Measurements from ENCODE around the gene HSPA1L. TPM values are rescaled to one million over a fixed set of nuclear protein-coding genes. Genes with fewer than 3 reads are reported as not detected.
A peak's percentile ranks its signal among the peaks of the same experiment; 100 is the strongest.

HSPA1L gene
- total RNA-seq, 1 donor from 2014 or later: 2.5 TPM

DNA sequence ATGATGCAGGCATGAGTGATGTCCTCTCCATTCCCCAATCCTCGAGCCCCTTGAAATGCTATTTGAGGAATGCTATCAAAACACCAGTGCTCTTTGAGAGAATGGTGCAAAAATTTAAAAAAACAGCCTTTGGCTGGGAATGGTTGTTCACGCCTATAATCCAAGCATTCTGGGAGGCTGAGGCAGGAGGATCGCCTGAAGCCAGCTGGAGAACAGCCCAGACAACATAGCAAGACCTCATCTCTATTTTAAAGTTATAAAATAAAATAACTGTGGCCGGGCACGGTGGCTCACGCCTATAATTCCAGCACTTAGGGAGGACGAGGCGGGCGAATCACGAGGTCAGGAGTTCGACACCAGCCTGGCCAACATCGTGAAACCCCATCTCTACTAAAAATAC lies 15.3 kb downstream of the HSPA1L start:
- TF ChIP-seq, protein P1, sequence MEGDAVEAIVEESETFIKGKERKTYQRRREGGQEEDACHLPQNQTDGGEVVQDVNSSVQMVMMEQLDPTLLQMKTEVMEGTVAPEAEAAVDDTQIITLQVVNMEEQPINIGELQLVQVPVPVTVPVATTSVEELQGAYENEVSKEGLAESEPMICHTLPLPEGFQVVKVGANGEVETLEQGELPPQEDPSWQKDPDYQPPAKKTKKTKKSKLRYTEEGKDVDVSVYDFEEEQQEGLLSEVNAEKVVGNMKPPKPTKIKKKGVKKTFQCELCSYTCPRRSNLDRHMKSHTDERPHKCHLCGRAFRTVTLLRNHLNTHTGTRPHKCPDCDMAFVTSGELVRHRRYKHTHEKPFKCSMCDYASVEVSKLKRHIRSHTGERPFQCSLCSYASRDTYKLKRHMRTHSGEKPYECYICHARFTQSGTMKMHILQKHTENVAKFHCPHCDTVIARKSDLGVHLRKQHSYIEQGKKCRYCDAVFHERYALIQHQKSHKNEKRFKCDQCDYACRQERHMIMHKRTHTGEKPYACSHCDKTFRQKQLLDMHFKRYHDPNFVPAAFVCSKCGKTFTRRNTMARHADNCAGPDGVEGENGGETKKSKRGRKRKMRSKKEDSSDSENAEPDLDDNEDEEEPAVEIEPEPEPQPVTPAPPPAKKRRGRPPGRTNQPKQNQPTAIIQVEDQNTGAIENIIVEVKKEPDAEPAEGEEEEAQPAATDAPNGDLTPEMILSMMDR (IDR thresholded peaks at IDR 0.05; ENCODE audit: partially characterized antibody, unreplicated experiment): no peak
- Mint-ChIP-seq H3K27ac (ENCODE audit: unreplicated experiment) (no peak overlapping the region), H3K4me1 (ENCODE audit: low read depth, unreplicated experiment) (no peaks in the 10 kb centered on the region), H3K9me3 (ENCODE audit: unreplicated experiment) (peaks cover 10% of the 10 kb centered on the region), H3K4me3 (ENCODE audit: unreplicated experiment) (no peak overlapping the region), H3K36me3 (ENCODE audit: unreplicated experiment) (no peaks in the 10 kb centered on the region), H3K27me3 (ENCODE audit: unreplicated experiment) (peaks cover 4% of the 10 kb centered on the region)
- no peak for DNase-seq

DNA sequence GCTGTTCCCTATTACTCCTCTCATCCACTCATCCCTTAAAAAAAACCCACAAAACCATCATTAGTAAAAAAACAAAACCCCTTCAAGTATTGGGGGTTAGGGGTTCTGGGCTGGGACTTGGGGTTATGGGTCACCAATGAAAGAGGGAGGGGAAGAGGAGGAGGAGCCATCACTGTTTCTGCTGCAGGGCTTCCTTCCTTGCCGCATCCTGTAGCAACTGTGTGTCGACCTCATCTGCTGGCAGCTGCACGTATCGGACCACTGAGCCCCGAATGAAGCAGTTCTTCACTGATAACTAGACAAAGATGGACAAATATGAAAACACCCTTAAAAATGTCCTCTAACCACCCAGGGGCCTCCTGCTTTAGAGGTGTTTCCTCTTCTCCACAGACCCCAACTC lies 17.5 kb downstream of the HSPA1L start:
- no peaks in the 10 kb centered on the region for H3K36me3 Mint-ChIP-seq (ENCODE audit: unreplicated experiment)
- H3K9me3 Mint-ChIP-seq (ENCODE audit: unreplicated experiment): peaks cover 15% of the 10 kb centered on the region
- DNase-seq: no peak
- H3K27me3 Mint-ChIP-seq (ENCODE audit: unreplicated experiment): peaks cover 8% of the 10 kb centered on the region
- H3K27ac Mint-ChIP-seq (ENCODE audit: unreplicated experiment): peak overlapping the region; percentile 33
- H3K4me3 Mint-ChIP-seq (ENCODE audit: unreplicated experiment): no peak overlapping the region
- peaks cover 9% of the 10 kb centered on the region for H3K4me1 Mint-ChIP-seq (ENCODE audit: low read depth, unreplicated experiment)
- TF ChIP-seq, protein P1 (IDR thresholded peaks at IDR 0.05; ENCODE audit: partially characterized antibody, unreplicated experiment): no peak

DNA sequence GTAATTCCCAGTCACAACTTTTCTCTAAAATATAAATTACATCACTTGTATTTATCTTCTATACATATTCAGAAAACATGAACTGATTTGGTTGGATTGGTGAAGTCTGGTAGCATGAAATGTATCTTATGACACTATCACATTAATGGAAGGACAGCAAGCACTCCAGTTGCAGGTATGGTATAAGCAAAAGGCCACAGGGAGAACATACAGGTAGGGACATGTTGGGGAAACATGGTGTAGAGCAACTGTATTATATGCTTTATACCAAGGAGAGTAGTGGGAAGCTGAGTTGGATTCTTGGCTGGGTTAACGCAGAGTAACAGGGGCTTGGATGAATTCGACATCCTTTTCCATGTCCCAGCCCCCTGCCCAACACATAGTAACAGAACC lies 18.1 kb downstream of the HSPA1L start:
- Mint-ChIP-seq H3K4me3 (ENCODE audit: unreplicated experiment) (peak overlapping the region; percentile 69), H3K36me3 (ENCODE audit: unreplicated experiment) (no peaks in the 10 kb centered on the region), H3K27ac (ENCODE audit: unreplicated experiment) (peak overlapping the region; percentile 82), H3K4me1 (ENCODE audit: low read depth, unreplicated experiment) (peaks cover 11% of the 10 kb centered on the region), H3K27me3 (ENCODE audit: unreplicated experiment) (peaks cover 9% of the 10 kb centered on the region), H3K9me3 (ENCODE audit: unreplicated experiment) (peaks cover 15% of the 10 kb centered on the region)
- DNase-seq: no peak
- TF ChIP-seq, protein P1 (IDR thresholded peaks at IDR 0.05; ENCODE audit: partially characterized antibody, unreplicated experiment): no peak

DNA sequence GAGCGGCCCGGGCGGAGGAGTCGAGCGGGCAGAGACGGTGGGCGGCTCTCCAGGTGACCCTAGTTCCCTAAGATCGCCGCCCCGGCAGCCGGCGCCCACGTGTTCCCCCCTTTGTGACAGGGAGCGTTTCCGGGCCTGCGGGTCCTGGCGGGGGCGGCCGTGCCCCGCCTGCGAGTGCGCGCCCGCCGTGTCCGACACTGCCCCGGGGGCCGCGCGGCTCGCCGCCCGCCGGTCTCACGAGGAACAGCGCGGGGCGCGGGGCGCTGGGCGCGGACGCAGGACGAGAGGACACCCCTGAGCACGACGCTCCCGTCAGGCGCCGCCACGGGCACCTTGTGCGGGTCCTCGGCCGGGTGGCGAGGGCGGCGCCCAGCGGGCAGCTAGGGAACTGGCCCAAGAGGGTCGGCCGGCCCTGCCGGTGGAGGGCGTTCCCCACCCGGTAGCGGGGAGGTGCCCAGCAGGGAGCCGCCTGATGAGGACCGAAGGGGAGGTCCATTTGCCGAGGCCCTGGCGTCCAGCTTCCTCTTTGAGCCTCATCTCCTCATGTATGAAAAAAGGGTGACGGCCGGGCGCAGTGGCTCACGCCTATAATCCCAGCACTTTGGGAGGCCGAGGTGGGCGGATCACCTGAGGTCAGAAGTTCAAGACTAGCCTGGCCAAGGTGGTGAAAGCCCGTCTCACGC lies 19.3 kb downstream of the HSPA1L start, which contains the start of gene VARS1:
Gene VARS1 (minus strand): TSS at position 137 of the 683 bp plus-strand sequence. CDS start 535 bp downstream, outside the sequence.
- peaks cover 15% of the 10 kb centered on the region for H3K9me3 Mint-ChIP-seq (ENCODE audit: unreplicated experiment)
- H3K27ac Mint-ChIP-seq (ENCODE audit: unreplicated experiment): peak within 1 kb of the TSS; percentile 100
- H3K27me3 Mint-ChIP-seq (ENCODE audit: unreplicated experiment): peaks cover 9% of the 10 kb centered on the region
- peak; percentile 91 for DNase-seq
- TF ChIP-seq, protein P1 (IDR thresholded peaks at IDR 0.05; ENCODE audit: partially characterized antibody, unreplicated experiment): peak; percentile 78
- peaks cover under 1% of the 10 kb centered on the region for H3K36me3 Mint-ChIP-seq (ENCODE audit: unreplicated experiment)
- peak within 1 kb of the TSS; percentile 94 for H3K4me3 Mint-ChIP-seq (ENCODE audit: unreplicated experiment)
- peaks cover 18% of the 10 kb centered on the region for H3K4me1 Mint-ChIP-seq (ENCODE audit: low read depth, unreplicated experiment)

DNA sequence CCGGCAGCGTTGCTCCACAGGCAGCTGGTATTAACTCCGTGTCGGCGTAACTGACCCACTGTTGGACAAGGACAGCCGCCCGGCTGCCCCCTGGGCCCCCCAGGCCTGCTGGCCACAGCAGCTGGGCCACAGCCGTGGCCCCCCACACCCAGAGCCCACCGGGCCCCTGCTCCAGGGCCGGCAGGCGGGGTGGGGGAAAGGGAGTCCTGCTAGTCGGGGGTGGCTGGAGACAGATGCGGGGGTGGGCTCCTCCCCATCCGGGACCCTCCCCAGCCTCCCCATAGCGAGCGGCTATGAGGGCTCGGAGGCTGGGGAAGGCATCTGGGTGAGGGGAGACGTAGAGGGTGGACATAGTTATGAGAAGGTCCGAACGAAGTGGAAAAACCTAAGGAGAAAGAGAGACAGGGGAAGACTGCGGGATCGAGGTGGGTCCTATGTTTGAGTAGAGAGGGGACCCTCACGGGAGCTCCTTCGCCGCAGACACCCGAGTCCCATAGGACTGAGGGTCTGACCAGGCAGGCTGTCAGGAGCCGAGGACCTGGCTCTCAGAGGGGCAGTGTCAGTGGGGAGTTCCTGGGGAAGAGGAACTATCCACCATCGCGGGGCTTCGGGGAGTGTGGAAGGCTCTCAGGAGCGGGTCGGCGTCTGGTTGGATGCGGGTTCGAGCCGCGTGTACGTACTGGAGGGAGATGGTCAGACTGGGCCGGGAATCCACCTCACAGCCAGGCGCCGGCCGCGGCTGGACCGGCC lies 20.0 kb downstream of the HSPA1L start:
- TF ChIP-seq, protein P1 (IDR thresholded peaks at IDR 0.05; ENCODE audit: partially characterized antibody, unreplicated experiment): no peak
- peaks cover 18% of the 10 kb centered on the region for H3K9me3 Mint-ChIP-seq (ENCODE audit: unreplicated experiment)
- peak overlapping the region; percentile 100 for H3K27ac Mint-ChIP-seq (ENCODE audit: unreplicated experiment)
- peaks cover 4% of the 10 kb centered on the region for H3K36me3 Mint-ChIP-seq (ENCODE audit: unreplicated experiment)
- H3K4me1 Mint-ChIP-seq (ENCODE audit: low read depth, unreplicated experiment): peaks cover 18% of the 10 kb centered on the region
- DNase-seq: peak; percentile 49
- H3K4me3 Mint-ChIP-seq (ENCODE audit: unreplicated experiment): peak overlapping the region; percentile 94
- H3K27me3 Mint-ChIP-seq (ENCODE audit: unreplicated experiment): peaks cover 9% of the 10 kb centered on the region

Data from glutamatergic neuron (in vitro differentiated cells).